T1000 (cell line): Measurements from ENCODE around the gene TMEM92.

Experiments used
- DNase-seq: peaks from one replicate; lab custom pipeline; 2025; ENCODE audit warnings: mixed read lengths; lab: John Stamatoyannopoulos, UW

The TMEM92 gene

GRCh38 chr17:50274142-50274896 lies at the start of gene TMEM92:
Gene TMEM92, plus strand, starts transcription at chr17:50274466. Its CDS starts 36 bp downstream, at chr17:50274502.
- no peak for DNase-seq

GRCh38 chr17:50225701-50226240 lies 48.5 kb upstream of the TMEM92 start:
- no peak for DNase-seq

- no peak for DNase-seq
These were observed 39.7 kb upstream of the TMEM92 start for GRCh38 chr17:50234581-50234980.

- DNase-seq = no peak
These were observed 36.4 kb upstream of the TMEM92 start for GRCh38 chr17:50237901-50238300.

- DNase-seq = no peak
These were observed 35.5 kb upstream of the TMEM92 start for GRCh38 chr17:50238601-50239280.

- DNase-seq = no peak
These were observed 34.3 kb upstream of the TMEM92 start for GRCh38 chr17:50239937-50240336.

GRCh38 chr17:50240851-50241250 lies 33.4 kb upstream of the TMEM92 start:
- no peak for DNase-seq

GRCh38 chr17:50241431-50241830 lies 32.8 kb upstream of the TMEM92 start:
- no peak for DNase-seq

GRCh38 chr17:50244771-50245170 lies 29.5 kb upstream of the TMEM92 start:
- DNase-seq = no peak

GRCh38 chr17:50248255-50248654 lies 26.0 kb upstream of the TMEM92 start:
- no peak for DNase-seq

- DNase-seq = no peak
These were observed 21.5 kb upstream of the TMEM92 start for GRCh38 chr17:50252781-50253180.

GRCh38 chr17:50255766-50256635 lies 18.3 kb upstream of the TMEM92 start:
- no peak for DNase-seq

- DNase-seq = no peak
These were observed 17.2 kb upstream of the TMEM92 start for GRCh38 chr17:50256826-50257618.

- DNase-seq = no peak
These were observed 16.5 kb upstream of the TMEM92 start for GRCh38 chr17:50257676-50258224.

GRCh38 chr17:50258647-50259476 lies 15.4 kb upstream of the TMEM92 start:
- no peak for DNase-seq

GRCh38 chr17:50259477-50260324 lies 14.6 kb upstream of the TMEM92 start:
- DNase-seq = no peak

GRCh38 chr17:50260501-50260911 lies 13.8 kb upstream of the TMEM92 start:
- no peak for DNase-seq

GRCh38 chr17:50261051-50261915 lies 13.0 kb upstream of the TMEM92 start:
- DNase-seq = no peak
